ENCODE data around the gene FGF2.
"Not testable (repeated sequence)": the region's sequence is repeated elsewhere in the genome, so short reads cannot be mapped to it uniquely, and the experiment has no call there.

Gene FGF2

DNA sequence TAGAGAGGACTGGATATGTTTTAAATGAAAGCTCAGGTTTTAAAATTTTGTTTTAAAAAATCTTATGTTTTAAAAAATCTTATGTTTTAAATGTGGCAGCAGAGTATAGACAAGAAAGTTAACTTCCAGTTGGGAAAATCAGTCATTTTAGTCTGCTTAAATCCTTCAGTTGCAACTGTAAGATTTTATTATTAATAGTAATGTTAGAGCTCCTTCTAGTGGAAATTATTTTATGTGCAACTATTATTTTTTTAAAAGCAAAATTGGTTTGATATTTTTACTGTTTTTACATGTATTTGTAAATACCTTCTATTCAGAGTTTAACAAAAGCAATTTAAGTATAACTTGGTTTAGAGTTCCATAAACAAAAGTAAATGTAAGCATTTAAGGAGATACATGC, 104.2 kb downstream of the FGF2 start:
- no peak for DNase-seq (ENCODE audit: low read depth)

DNA sequence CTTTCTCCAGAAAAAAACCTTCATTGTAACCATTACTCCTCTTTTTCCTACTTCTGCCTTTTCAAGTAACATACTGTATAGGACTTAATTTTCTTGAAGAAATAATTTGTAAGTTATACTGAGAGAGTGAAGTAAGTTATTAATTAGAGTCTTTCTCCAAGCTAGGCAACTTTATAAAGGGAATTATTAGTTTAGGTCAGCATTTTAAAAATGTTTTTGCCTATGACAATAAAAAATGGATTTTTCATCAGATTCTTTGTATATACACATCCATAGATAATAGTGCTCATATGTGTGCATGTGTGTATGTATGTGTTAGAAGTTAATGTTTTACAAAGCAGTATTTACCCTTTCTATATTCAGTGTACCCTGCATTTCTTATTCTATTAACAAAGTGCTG, 106.1 kb downstream of the FGF2 start:
- no peak for DNase-seq (ENCODE audit: low read depth)

DNA sequence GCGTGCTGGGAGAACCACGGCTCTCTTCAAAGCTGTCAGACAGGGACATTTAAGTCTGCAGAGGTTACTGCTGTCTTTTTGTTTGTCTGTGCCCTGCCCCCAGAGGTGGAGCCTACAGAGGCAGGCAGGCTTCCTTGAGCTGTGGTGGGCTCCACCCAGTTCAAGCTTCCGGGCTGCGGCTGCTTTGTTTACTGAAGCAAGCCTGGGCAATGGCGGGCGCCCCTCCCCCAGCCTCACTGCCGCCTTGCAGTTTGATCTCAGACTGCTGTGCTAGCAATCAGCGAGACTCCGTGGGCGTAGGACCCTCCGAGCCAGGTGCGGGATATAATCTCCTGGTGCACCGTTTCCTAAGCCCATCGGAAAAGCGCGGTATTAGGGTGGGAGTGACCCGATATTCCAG, 118.5 kb downstream of the FGF2 start:
- not testable (repeated sequence) for DNase-seq (ENCODE audit: low read depth)

DNA sequence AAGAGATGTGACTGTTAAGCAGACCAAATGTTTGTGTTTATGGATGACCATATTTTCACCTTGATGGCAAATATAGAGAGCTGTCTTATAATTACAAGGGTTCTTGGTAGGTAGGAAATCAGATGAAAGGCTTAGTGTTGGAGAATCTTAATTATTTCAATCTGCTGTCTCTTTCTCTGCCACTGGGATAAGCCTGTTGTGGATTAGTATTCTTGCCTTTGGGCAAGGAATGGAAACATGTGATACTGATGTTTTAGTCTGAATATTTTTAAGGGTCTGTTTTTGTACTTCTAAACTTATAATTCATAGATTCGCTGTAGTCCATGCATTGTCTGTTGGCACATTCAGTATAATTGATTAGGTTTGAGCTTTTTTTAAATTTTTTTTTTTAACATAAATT, 119.5 kb downstream of the FGF2 start:
- DNase-seq (ENCODE audit: low read depth) = no peak

Measured in CMK (cell line).